ENCODE measurements around the gene DNAJC6.
"Not testable (repeated sequence)": the region's sequence is repeated elsewhere in the genome, so short reads cannot be mapped to it uniquely, and the experiment has no call there.

The DNAJC6 gene

GRCh38 chr1:65435987-65436386 is 126.6 kb downstream of the DNAJC6 start:
- DNase-seq = no peak

DNA sequence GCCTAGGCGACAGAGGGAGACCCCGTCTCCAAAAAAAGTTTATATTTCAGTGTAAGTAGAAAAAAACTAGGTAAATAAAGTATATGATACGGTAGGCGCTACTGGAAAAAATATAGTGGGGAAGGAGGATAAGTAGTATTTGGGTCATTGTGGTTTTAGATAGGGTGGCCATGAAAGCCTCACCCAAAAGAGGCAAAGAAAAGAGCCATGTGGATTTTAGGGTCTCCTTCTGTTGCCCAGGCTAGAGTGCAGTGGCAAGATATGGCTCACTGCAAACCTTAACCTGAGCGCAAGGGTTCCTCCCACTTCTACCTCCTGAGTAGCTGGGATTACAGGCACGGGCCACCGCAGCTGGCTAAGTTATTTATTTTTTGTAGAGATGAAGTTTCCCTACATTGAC is 128.3 kb downstream of the DNAJC6 start:
- DNase-seq = no peak

- no peak for DNase-seq
Observed at GRCh38 chr1:65440322-65440900, 131.1 kb downstream of the DNAJC6 start.

GRCh38 chr1:65440915-65441314 is 131.6 kb downstream of the DNAJC6 start:
- no peak for DNase-seq

DNA sequence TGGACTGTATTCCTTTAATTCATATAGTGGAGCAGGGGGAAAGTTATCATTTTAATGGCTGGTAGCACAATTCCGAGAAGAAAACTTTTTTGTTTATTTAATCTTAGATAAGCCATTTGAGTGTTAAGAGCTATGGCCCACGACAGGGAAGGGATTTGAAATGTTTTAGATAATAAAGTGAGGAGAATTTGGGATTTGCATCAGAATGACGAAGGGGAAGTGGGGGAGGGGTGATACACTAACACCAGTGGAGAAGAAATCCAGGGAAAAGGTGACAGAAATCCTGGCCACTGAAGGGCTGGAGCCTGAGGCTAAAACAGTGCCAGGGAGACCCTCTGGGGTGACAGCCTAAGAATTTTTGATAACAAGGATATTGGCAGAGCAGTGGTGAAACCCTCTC is 132.1 kb downstream of the DNAJC6 start:
- no peak for DNase-seq

GRCh38 chr1:65442442-65442841 is 133.1 kb downstream of the DNAJC6 start:
- DNase-seq = no peak

GRCh38 chr1:65443647-65444046 is 134.3 kb downstream of the DNAJC6 start:
- DNase-seq = no peak

DNA sequence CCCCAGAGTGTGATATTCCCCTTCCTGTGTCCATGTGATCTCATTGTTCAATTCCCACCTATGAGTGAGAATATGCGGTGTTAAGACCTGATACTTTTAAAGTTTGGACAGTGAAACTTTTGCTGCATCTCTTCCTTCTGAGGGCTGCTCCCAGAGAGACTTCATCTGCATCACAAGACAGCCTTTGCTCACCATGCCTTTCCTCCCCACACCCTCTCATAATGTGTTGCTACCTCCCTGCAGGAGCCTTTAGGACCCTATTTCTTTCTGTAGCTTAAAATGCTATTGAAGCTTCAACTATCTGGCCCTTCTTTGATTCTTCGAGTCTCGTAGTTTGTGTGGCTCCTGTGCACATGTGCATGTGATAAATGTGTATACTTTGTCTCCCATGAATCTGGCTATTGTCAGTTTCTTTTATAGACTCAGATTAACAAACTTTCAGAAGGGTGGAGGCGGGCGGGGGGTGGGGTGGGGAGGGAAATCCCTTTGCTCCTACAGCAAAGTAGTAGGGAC is 134.8 kb downstream of the DNAJC6 start:
- DNase-seq = no peak

DNA sequence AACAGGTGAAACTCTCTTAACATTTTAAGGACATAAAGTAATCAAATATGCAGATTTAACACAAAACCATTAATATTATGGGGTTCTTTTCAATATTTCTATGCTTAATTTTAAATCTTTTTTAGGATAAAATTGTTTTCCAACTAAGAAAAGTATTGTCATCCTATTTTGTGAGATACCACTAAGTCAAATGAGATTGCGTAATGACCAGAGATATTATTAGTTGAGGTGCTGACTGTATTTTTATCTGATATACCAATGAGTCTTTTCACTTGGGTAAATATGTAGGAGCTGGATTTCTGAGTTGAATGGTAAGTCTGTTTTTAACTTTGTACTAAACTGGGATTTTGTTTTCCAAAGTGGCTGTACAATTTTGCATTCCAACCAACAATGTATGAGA is 136.5 kb downstream of the DNAJC6 start:
- DNase-seq = no peak

DNA sequence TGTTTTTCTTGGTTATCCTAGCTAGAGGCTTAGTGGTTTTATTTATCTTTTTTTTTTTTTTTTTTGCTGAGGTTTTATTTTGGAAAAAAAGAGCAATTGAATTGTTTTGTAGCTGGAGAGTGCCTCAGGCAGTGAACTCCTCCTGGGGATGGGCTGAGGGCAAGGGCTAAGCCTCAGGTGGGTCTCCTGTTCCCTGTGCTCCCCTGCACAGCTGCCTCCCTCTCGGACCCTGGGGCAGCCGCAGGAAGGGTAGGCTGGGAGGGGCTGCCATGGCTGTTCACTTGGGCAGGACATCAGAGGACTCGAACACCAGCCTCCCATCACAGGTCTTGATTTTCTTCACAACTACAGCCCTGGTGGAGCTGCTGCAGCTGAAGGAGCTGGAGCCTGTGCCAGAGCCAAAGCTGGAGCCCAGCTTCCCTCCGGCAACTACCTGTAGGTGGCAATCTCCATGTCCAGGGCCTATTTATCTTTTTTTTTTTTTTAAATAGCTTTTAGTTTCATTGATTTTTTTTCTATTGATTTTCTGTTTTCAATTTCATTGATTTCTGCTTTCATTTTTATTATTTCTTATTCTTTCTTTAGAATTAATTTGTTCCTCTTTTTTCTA is 140.0 kb downstream of the DNAJC6 start:
- no peak for DNase-seq

GRCh38 chr1:65455678-65456077 is 146.3 kb downstream of the DNAJC6 start:
- DNase-seq = not testable (repeated sequence)

DNA sequence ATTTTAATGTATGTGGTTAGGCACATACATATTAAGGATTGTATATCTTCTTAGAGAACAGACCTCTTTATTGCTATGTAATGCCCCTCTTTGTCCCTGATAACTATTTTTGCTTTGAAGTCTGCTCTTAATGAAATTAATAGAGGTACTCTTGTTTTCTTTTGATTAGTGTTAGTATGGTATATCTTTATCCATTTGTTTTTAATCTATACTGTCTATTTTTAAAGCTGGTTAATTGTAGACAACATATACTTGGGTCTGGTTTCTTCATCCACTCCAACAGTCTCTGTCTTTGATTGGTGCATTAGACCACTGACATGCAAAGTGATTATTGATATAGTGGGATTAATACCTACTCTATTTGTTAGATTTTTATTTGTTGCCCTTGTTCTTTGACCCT is 147.1 kb downstream of the DNAJC6 start:
- DNase-seq = no peak

- no peak for DNase-seq
Observed at GRCh38 chr1:65457868-65458267, 148.5 kb downstream of the DNAJC6 start.

DNA sequence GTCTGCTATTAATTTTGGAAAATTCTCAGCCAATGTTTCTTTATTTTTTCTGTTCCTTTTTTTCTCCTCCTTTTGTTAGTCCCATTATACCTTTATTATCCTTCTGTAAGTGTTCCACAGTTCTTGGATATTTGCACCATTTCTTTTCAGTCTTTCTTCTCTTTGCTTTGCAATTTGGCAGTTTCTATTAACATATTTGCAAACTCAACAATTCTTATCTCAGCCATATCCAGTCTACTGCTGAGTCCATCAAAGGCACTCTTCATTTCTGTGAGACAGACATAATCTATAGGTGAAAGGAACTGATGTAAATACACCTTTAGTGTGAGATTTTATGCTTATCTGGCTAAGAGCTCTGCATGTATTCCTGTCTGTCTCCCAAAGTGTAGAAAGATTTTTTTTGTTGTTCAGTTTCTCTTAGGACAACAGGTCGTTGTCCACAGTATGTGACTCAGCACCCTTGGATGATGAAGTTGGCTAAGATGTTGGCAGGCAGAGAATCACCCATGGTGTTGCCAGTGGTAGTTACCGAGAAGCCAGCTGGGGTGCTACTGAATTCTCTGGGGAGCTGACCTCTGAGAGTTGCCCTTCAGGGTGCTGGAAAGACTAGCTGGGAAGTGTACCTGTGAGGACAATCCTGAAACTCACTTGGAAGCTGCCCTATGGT is 149.5 kb downstream of the DNAJC6 start:
- DNase-seq = no peak

DNA sequence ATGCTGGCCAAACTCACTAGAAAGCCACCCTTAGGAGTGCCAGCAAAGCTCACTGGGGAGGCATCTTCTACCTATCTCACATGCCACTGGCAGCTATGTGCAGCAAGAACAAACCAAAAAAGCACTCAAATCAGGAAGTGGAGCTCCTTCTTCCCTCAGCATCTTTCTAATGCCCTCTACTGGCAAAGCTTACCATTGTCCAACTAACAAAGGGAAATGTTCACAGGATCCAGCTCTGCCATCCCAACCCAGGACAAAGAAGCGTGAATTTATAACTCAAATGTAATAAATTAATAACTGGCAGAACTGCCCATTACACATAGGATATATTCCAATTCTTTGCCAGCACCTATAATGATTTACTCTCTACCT is 150.0 kb downstream of the DNAJC6 start:
- peak; percentile 2 for DNase-seq

Data from CD4-positive, alpha-beta T cell treated with Interleukin-21 for 1 hour (primary cell).